Esophagus squamous epithelium (tissue), 5 donors: ENCODE data around the gene KRTAP5-1. TPM values are rescaled to one million over a fixed set of nuclear protein-coding genes. Genes with fewer than 3 reads are reported as not detected.
A peak's percentile ranks its signal among the peaks of the same experiment; 100 is the strongest.

Experiments
- DNase-seq: peaks from one replicate; lab custom pipeline; 2025; lab: John Stamatoyannopoulos, UW
- H3K27ac ChIP-seq, 4 donors: fragments of 200-600 bp; sonication (generic); one replicate each; pipeline ENCODE4 v1.5.1; 2016 to 2019; ENCODE audit warnings: mild to moderate bottlenecking in 1 of 4
- H3K27me3 ChIP-seq, 4 donors: fragments of 200-600 bp; sonication (generic); 1 replicate in 3 of 4; 2 replicates in 1 of 4; pipeline versions ENCODE4 v1.5.1 to v1.6.0; 2017 to 2021; ENCODE audit warnings: antibody characterized with exemption in 1 of 4
- H3K36me3 ChIP-seq, 3 donors: fragments of 200-600 bp; sonication (generic); one replicate each; pipeline ENCODE4 v1.5.1; 2016 to 2019
- H3K4me1 ChIP-seq, 3 donors: fragments of 200-600 bp; sonication (generic); one replicate each; pipeline ENCODE4 v1.5.1; 2017 to 2019
- H3K4me3 ChIP-seq, 4 donors: fragments of 200-600 bp; sonication (generic); 1 replicate in 3 of 4; 2 replicates in 1 of 4; pipeline ENCODE4 v1.5.1; 2016 to 2019; ENCODE audit warnings: mild to moderate bottlenecking in 2 of 4, moderate library complexity in 1 of 4
- H3K9me3 ChIP-seq, 3 donors: fragments of 200-600 bp; sonication (generic); one replicate each; pipeline ENCODE4 v1.5.1; 2016 to 2019
- CTCF ChIP-seq, 6 experiments: fragments of 450-650 bp in 4 of 6; fragments of 200-600 bp in 2 of 6; sonication (generic) in 2 of 6; IDR thresholded peaks; one replicate each; pipeline ENCODE4 v1.5.1; 2016 to 2019; ENCODE audit warnings: antibody characterized with exemption in 6 of 6, mild to moderate bottlenecking in 4 of 6, moderate library complexity in 4 of 6
- POLR2A ChIP-seq, 4 donors: fragments of 450-650 bp; IDR thresholded peaks; one replicate each; pipeline ENCODE4 v1.6.1; 2017; ENCODE audit warnings: antibody characterized with exemption in 4 of 4, mild to moderate bottlenecking in 4 of 4, moderate library complexity in 3 of 4
- WGBS, 2 donors: methylation state at CpG; one replicate each; pipeline ENCODE4 v1.1.5; 2018; 5-methylcytosine and 5-hydroxymethylcytosine counted together
- intact Hi-C: fragments of 100-400 bp; cut with DNase I; formaldehyde crosslinking; loops from one replicate; pipeline ENCODE4 v1.15.0; 2022
- total RNA-seq, 4 donors: library from RNA; depleted of rRNA; stranded (reverse); fragments of >200 nt; gene quantifications; one replicate each; pipeline ENCODE4 v1.1.0, GENCODE V29; 2016
- donor health status: DM: yes; HTN: yes; CAD: no.

The KRTAP5-1 gene
- total RNA-seq, 4 donors from 2014 or later: not detected

GRCh38 chr11:1549338-1550330 lies 35.4 kb downstream of the KRTAP5-1 start:
- TF ChIP-seq POLR2A (IDR thresholded peaks at IDR 0.05): no peak
- no peak for TF ChIP-seq CTCF (IDR thresholded peaks at IDR 0.05)
- WGBS, 2 donors: 77 to 83% methylated on average over 11 to 12 of the region's 13 CpGs
- Histone ChIP-seq H3K4me3 (no peak overlapping the region), H3K4me1 (peaks cover 30 to 50% (median 32%) of the 10 kb centered on the region in 3 donors), H3K36me3 (no peaks in the 10 kb centered on the region), H3K27ac (peak overlapping the region in 2 of 4 donors; percentile 43 to 78), H3K9me3 (no peaks in the 10 kb centered on the region), H3K27me3 (peaks cover 4 to 78% (median 7%) of the 10 kb centered on the region in 4 donors)
- intact Hi-C loops: no loop called here
- DNase-seq: no peak

- TF ChIP-seq POLR2A (IDR thresholded peaks at IDR 0.05): no peak
- TF ChIP-seq CTCF (IDR thresholded peaks at IDR 0.05): no peak
- Histone ChIP-seq H3K4me1 (peaks cover 22 to 39% (median 28%) of the 10 kb centered on the region in 3 donors), H3K36me3 (no peaks in the 10 kb centered on the region), H3K4me3 (peak overlapping the region in 3 of 4 donors; percentile 13 to 62 (median 47)), H3K9me3 (no peaks in the 10 kb centered on the region), H3K27ac (peak overlapping the region in 3 of 4 donors; percentile 26 to 78 (median 43)), H3K27me3 (peaks cover 4 to 80% (median 7%) of the 10 kb centered on the region in 4 donors)
- no peak for DNase-seq
- WGBS, 2 donors: 4% methylated on average over 9 of the region's 34 CpGs; no CpG with 5 or more reads in 1 of the 2 donors
- intact Hi-C loops: no loop called here
Measured at GRCh38 chr11:1548221-1549070, 36.6 kb downstream of the KRTAP5-1 start.

- no peak for DNase-seq
- no peaks in the 10 kb centered on the region for H3K9me3 ChIP-seq
- H3K4me1 ChIP-seq: peaks cover 22 to 32% (median 28%) of the 10 kb centered on the region in 3 donors
- H3K27me3 ChIP-seq: peaks cover 4 to 75% (median 7%) of the 10 kb centered on the region in 4 donors
- H3K4me3 ChIP-seq: peak overlapping the region in 3 of 4 donors; percentile 25 to 62 (median 47)
- no peaks in the 10 kb centered on the region for H3K36me3 ChIP-seq
- WGBS, 2 donors: 6% methylated on average over 3 of the region's 33 CpGs; no CpG with 5 or more reads in 1 of the 2 donors
- no peak for TF ChIP-seq CTCF (IDR thresholded peaks at IDR 0.05)
- TF ChIP-seq POLR2A (IDR thresholded peaks at IDR 0.05): no peak
- peak overlapping the region in 3 of 4 donors; percentile 26 to 78 (median 43) for H3K27ac ChIP-seq
- intact Hi-C loops: no loop called here
Measured at GRCh38 chr11:1547467-1548098, 37.5 kb downstream of the KRTAP5-1 start.

- Histone ChIP-seq H3K27ac (peak overlapping the region in 3 of 4 donors; percentile 9 to 78 (median 43)), H3K4me1 (peaks cover 22 to 32% (median 28%) of the 10 kb centered on the region in 3 donors), H3K27me3 (peaks cover 4 to 78% (median 7%) of the 10 kb centered on the region in 4 donors), H3K9me3 (no peaks in the 10 kb centered on the region), H3K36me3 (no peaks in the 10 kb centered on the region), H3K4me3 (peak overlapping the region; percentile 15 to 62 (median 36))
- 0% methylated on average over 4 to 6 of the region's 106 CpGs for WGBS, 2 donors
- intact Hi-C loops: no loop called here
- TF ChIP-seq CTCF (IDR thresholded peaks at IDR 0.05) (peak; percentile 54 to 83 (median 72)), POLR2A (IDR thresholded peaks at IDR 0.05) (no peak)
- DNase-seq: no peak
Measured at GRCh38 chr11:1546536-1547466, 38.3 kb downstream of the KRTAP5-1 start.
